ENCODE data around the gene PLA2G2D. TPM values are rescaled to one million over a fixed set of nuclear protein-coding genes. Genes with fewer than 3 reads are reported as not detected.

PLA2G2D gene
- total and polyA plus RNA-seq, 7 donors, result not detected

DNA sequence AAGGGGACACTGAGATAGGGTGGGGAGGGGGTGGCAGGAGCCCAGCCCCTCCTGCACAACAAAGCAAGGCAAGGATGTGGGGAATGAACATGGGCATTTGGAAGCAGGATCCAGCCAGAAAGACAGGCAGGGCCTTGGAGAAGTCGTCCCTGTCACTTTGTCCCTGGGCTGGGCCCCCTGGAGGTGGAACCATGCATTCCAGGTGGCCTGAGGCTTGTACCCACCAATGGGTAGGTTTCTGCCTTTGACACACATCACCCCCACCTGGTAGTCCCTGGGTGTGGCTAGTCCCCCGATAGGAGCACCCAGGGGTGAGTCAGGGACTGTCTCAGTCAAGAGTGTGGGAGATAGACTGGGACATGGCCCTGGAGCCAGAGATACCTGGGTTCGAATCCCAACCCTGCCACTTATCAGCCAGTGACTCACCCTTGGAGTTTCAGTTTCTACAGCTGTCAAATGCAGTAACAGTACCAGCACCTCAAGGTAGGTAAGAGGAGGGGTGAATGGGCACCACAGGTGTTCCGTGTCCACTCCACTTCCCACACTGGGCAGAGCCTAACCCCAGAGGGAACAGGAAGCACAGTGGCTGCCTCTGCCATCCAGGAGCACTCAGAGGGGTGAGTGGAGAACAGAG lies 10.0 kb downstream of the PLA2G2D start:
- peaks cover 0 to 2% (median 0%) of the 10 kb centered on the region in 3 donors for H3K27me3 ChIP-seq (ENCODE audit: insufficient read depth in 3 of 3, low read length in 2 of 3)
- H3K36me3 ChIP-seq (ENCODE audit: insufficient read depth in 1 of 2, low read depth in 1 of 2), result no peaks in the 10 kb centered on the region
- intact Hi-C loops (cut with DNase I), result no loop called here
- ATAC-seq (no peak), DNase-seq (no peak)
- no peak overlapping the region for H3K4me3 ChIP-seq
- H3K4me1 ChIP-seq, result no peaks in the 10 kb centered on the region
- WGBS, 3 donors, result 80 to 85% (median 83%) methylated on average over 4 of the region's 4 CpGs
- TF ChIP-seq, protein P1, sequence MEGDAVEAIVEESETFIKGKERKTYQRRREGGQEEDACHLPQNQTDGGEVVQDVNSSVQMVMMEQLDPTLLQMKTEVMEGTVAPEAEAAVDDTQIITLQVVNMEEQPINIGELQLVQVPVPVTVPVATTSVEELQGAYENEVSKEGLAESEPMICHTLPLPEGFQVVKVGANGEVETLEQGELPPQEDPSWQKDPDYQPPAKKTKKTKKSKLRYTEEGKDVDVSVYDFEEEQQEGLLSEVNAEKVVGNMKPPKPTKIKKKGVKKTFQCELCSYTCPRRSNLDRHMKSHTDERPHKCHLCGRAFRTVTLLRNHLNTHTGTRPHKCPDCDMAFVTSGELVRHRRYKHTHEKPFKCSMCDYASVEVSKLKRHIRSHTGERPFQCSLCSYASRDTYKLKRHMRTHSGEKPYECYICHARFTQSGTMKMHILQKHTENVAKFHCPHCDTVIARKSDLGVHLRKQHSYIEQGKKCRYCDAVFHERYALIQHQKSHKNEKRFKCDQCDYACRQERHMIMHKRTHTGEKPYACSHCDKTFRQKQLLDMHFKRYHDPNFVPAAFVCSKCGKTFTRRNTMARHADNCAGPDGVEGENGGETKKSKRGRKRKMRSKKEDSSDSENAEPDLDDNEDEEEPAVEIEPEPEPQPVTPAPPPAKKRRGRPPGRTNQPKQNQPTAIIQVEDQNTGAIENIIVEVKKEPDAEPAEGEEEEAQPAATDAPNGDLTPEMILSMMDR (IDR thresholded peaks at IDR 0.05), result no peak
- H3K9me3 ChIP-seq, result no peaks in the 10 kb centered on the region
- H3K27ac ChIP-seq, result no peak overlapping the region

DNA sequence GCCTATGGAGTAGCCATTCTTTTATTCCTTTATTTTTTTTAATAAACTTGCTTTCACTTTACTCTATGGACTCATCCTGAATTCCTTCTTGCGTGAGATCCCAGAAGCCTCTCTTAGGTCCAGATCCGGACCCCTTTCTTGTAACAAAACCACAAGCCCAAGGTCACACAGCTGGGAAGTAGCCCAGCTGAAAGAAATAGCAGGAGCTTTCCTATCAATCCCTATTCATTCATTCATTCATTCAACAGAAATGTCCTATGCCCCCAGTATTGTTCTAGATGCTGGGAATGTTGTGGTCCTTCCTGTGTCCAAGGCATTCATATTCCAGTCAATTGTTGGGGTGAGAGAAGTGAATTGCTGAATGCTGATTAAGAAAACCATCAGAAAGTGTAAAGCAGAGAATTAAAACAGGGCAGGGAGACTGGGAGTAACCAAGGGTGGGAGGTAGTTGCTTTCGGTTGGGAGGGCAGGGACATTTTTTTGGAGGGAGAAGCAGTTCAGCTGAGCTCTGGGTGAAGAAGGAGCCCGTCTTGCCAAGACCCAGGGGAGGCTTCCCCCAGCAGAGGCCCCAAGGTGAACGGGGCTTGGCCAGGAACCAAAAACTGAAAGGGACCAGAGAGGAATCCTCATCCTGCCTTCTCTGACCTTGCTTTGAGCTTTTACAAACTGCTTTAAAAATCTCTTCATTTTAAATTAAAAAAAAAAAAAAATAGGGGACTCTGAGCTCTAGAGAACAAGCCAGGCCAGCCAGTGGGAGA lies 10.8 kb downstream of the PLA2G2D start:
- no peak overlapping the region for H3K27ac ChIP-seq
- no peaks in the 10 kb centered on the region for H3K4me1 ChIP-seq
- DNase-seq, result no peak
- H3K9me3 ChIP-seq, result no peaks in the 10 kb centered on the region
- H3K4me3 ChIP-seq, result no peak overlapping the region
- TF ChIP-seq, protein P1 (IDR thresholded peaks at IDR 0.05), result no peak
- 56 to 73% (median 61%) methylated on average over 5 of the region's 5 CpGs for WGBS, 3 donors
- ATAC-seq, result no peak
- H3K27me3 ChIP-seq (ENCODE audit: insufficient read depth in 3 of 3, low read length in 2 of 3), result peaks cover 0 to 2% (median 0%) of the 10 kb centered on the region in 3 donors
- intact Hi-C loops (cut with DNase I), result no loop called here
- no peaks in the 10 kb centered on the region for H3K36me3 ChIP-seq (ENCODE audit: insufficient read depth in 1 of 2, low read depth in 1 of 2)

DNA sequence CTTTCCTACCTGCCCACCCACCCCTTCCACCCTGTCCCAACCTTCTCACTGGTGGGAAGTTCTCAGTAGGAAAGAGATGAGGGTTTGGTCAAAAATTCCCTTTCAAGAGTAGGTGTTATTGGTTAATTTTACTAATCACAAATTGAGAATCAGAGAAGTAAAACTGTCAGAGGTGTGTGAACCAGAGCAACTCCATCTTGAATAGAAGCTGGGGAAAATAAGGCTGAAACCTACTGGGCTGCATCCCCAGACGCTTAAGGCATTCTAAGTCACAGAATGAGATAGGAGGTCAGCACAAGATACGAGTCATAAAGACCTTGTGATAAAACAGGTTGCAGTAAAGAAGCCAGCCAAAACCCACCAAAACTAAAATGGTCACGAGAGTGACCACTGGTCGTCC lies 11.5 kb downstream of the PLA2G2D start:
- TF ChIP-seq, protein P1 (IDR thresholded peaks at IDR 0.05), result no peak
- intact Hi-C loops (cut with DNase I), result no loop called here

DNA sequence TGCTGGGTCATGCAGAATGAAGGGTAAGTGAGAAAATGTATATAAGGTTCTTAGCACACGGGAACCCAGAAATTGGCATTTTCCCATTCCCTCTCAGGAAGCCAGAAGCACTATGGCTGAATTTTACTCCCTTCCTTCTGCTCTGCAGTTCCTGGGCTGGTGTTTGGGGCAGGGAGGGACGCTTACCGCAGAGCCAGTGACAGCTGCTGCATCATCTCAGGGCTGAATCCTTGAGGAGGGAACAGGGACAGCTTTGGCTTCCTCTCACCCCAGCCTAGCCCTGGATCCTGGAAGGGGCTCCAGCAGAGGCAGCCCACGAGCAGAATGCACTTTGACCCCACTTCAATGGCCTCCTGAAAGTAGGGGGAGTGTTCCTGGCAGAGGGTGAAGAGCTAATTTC lies 12.0 kb downstream of the PLA2G2D start:
- 39 to 48% (median 44%) methylated on average over 4 of the region's 4 CpGs for WGBS, 3 donors
- no peak for DNase-seq
- intact Hi-C loops (cut with DNase I), result no loop called here

More for the DNA sequence above, 11.5 kb downstream of the PLA2G2D start:
- Histone ChIP-seq H3K36me3 (ENCODE audit: insufficient read depth in 1 of 2, low read depth in 1 of 2) (no peaks in the 10 kb centered on the region), H3K9me3 (no peaks in the 10 kb centered on the region), H3K4me3 (no peak overlapping the region), H3K4me1 (no peaks in the 10 kb centered on the region), H3K27me3 (ENCODE audit: insufficient read depth in 3 of 3, low read length in 2 of 3) (peaks cover 0 to 2% (median 0%) of the 10 kb centered on the region in 3 donors), H3K27ac (no peak overlapping the region)
- DNase-seq (no peak), ATAC-seq (no peak)
- WGBS, 3 donors, result 56 to 67% (median 58%) methylated on average over 4 of the region's 4 CpGs

More for the DNA sequence above, 12.0 kb downstream of the PLA2G2D start:
- Histone ChIP-seq H3K4me1 (no peaks in the 10 kb centered on the region), H3K36me3 (ENCODE audit: insufficient read depth in 1 of 2, low read depth in 1 of 2) (no peaks in the 10 kb centered on the region), H3K9me3 (no peaks in the 10 kb centered on the region), H3K4me3 (no peak overlapping the region), H3K27ac (no peak overlapping the region), H3K27me3 (ENCODE audit: insufficient read depth in 3 of 3, low read length in 2 of 3) (peaks cover 0 to 2% (median 0%) of the 10 kb centered on the region in 3 donors)
- no peak for ATAC-seq
- TF ChIP-seq, protein P1 (IDR thresholded peaks at IDR 0.05), result no peak
